Measurements from ENCODE around the gene DERA.

DNA sequence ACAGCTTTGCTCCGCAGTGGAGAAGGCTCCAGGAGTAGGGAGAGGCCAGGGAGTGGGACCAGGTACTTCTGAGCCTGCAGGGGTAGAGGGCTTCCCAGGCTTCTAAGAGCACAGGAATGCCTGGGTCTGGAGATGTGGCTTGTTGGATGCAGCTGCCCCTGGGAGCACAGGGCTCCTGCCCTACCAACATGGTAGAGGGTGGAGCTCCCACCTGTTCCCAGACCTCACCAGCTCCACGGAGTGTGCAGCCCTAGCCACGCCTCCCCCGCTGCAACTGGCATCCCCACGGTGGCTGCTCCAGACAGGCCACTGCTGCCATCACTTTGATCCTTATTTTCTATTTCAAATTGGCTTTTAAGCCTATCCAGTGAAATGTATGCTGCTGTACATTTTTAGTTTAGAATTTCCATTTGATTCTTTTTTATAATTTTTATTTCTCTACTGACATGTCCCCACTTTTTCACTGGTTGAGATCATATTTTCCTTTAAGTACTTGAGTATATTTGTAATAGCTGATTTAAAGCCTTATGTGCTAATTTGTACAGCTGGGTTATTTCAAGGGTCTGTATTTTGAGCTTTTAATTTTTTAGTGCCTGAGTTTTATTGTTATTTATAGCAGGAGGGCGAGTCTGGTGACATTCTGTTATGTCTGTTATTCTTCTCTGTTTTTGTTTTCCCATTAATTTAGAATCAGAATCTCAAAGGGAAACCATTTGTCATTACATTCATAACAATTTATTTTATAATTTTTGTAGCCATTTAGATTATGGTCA, 78.0 kb downstream of the DERA start:
- TF ChIP-seq POLR2A (IDR thresholded peaks at IDR 0.05) (no peak), CTCF (IDR thresholded peaks at IDR 0.05) (no peak)
